Right ventricle myocardium superior (tissue), 1 donor: ENCODE data around the gene CR1. TPM values are rescaled to one million over a fixed set of nuclear protein-coding genes. Genes with fewer than 3 reads are reported as not detected.
A peak's percentile ranks its signal among the peaks of the same experiment; 100 is the strongest.
"Not testable (repeated sequence)": the region's sequence is repeated elsewhere in the genome, so short reads cannot be mapped to it uniquely, and the experiment has no call there.

Experiments used
- ATAC-seq: fragments of 200-7000 bp; cut with Tn5 transposase; one replicate; pipeline ENCODE4 v1.9.1; 2020; ENCODE audit warnings: mild to moderate bottlenecking; ENCODE audit not compliant: poor library complexity
- DNase-seq: peaks from one replicate; pipeline ENCODE4 v3.0.0-alpha.2; 2020
- intact Hi-C: fragments of 100-400 bp; cut with DNase I; formaldehyde crosslinking; loops from one replicate; pipeline ENCODE4 v1.11.2; 2022
- total RNA-seq: library from RNA; stranded (reverse); fragmentation: NEBNext Ultra II Directional; extraction: Animal tissue kit (Norgen Biotek cat#: 25700); gene quantifications from one replicate; pipeline ENCODE4 v1.2.1, GENCODE V29; 2021
- donor health status: DM: no; HTN: yes; CAD: no; lungs with severe emphysema.

CR1 gene
- total RNA-seq, 1 donor from 2014 or later: 2.4 TPM

DNA sequence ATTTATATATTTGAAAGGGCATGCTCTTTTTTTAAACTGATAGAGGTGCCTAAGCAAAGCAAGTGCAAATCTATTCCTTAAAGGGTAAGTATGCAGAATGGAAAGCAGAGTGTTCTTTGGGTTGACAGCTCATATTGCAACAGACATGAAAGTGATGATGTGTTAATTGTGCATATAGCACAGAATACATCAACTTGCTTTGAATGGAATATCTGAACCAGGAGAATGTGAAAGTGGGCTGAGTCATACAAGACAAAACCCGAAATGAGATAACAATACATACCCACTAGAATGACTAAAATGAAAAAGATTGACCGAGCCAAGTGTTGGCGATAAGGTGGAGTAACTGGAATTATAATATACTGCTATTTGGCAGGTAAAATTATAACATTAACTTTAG, 4.3 kb downstream of the CR1 start:
- ATAC-seq: no peak
- no peak for DNase-seq
- intact Hi-C loops: no loop called here

DNA sequence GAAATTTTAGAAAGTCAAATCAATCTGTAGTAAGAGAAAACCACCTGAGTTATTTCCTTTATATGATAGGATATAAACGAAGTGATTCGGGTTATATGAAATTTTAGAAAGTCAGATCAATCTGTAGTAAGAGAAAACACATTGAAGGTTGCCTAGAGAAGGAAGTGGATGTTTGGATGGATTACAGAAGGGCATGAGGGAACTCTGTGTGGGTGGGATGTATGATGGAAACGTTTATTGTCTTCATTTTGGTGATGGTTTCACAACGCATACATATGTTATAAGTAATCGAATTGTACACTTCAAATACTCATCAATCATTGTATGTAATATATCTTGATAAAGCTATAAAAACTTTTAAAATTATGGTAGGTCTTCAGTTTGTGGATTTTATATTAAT, 5.1 kb downstream of the CR1 start:
- DNase-seq (no peak), ATAC-seq (no peak)
- intact Hi-C loops: no loop called here

DNA sequence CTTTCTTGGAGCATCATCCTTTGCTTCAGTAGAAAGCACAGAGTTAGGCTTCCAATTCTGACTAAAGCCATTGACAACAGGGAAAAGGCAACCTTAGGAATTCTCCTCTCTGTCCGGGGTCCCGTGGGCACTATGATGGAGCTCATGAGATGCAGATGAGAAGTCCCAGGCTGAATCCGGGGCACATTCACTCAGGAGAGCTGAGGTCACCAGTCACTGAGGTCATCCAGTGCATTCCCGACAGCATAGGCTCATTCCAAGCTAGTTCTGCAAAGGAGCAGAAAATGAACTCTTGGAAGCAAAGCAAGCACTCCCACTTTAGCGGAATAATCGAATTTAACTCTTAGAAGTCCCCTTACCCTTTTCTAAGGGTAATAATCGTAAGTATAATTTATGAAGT, 6.8 kb downstream of the CR1 start:
- DNase-seq (no peak), ATAC-seq (no peak)
- intact Hi-C loops: no loop called here

DNA sequence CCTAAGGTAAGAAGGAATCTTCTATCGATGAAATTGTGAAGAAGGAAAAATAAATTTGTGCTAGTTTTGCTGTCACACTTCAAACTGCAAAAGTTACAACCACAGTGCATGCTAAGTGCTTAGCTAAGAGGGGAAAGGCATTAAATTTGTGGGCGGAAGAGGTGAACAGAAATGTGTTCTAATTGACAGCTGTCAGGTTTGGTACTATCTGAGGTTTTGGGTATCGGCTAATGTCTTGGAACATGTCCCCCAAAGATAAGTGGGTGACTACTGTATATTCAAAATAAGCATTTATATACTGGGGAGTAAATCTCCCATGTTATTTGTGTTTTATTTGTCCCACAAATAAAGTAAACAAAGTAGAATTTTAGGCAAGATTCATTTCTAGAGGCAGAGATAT, 8.0 kb downstream of the CR1 start:
- no peak for DNase-seq
- no peak for ATAC-seq
- intact Hi-C loops: no loop called here

DNA sequence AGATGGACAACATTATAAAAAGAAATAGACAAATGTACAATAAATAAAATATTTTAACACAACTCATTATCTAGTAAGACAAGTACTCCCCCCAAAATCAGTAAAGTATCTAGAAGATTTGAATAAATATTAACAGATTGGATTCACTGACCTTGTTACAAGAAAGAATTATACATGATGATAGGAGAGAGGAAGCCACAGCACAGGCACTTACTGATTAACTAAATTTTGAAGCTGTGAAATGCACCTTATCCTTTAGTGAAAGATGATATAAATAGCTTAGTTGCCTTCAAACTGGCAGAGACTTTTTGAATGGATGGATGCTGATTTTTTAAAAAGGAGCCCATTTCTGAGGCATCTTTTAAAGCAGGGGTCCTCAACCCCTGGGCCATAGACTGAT, 8.5 kb downstream of the CR1 start:
- DNase-seq (no peak), ATAC-seq (no peak)
- intact Hi-C loops: no loop called here

DNA sequence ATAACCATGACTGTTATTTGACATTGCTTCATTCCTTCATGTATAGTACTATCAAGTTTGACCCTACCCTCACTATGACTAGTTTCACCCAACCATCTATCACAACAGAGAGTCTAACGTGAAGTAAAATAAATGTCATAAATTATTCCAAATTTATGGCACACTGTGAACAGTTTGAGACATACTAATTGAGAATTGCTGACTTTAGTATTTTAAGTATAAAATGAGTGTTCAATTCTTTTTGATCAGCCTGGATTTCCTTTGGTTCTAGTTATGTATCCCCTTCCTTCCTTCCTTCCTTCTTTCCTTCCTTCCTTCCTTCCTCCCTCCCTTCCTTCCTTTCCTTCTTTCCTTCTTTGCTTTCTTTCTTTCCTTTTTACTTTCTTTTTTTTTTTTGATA, 14.5 kb downstream of the CR1 start:
- intact Hi-C loops: no loop called here
- ATAC-seq: no peak

DNA sequence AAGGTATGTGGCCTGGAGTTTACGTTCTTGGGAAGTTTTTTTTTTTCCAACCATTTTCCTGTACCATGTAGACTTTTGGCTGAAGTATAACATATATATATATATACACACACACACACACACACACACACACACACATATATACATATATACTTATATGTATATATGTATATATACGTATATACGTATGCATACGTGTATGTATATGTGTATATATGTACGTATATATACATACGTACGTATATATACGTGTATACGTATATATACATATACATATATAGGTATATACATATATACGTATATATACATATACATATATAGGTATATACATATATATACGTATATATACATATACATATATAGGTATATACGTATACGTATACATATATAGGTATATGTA, 18.9 kb downstream of the CR1 start:
- DNase-seq (no peak), ATAC-seq (no peak)
- intact Hi-C loops: no loop called here

More for the DNA sequence above, 14.5 kb downstream of the CR1 start:
- DNase-seq: no peak

DNA sequence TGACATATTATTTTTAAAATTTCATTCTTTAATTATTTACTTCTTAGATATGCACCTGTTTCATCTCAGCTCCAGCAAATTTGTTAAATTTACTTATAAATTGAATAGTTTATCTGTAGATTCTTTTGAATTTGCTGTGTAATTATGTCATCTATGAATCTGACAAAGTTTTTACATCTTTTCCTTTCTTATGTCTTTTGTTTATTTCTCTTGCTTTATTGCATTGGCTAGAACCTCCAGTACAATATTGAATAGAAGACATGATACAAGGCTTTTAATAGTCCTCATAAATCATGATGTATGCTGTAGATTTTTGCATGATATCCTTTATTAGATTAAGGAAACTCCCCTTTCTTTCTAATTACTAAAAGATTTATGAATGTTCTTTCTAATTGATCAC, 20.8 kb downstream of the CR1 start:
- intact Hi-C loops: no loop called here
- ATAC-seq: no peak
- no peak for DNase-seq

DNA sequence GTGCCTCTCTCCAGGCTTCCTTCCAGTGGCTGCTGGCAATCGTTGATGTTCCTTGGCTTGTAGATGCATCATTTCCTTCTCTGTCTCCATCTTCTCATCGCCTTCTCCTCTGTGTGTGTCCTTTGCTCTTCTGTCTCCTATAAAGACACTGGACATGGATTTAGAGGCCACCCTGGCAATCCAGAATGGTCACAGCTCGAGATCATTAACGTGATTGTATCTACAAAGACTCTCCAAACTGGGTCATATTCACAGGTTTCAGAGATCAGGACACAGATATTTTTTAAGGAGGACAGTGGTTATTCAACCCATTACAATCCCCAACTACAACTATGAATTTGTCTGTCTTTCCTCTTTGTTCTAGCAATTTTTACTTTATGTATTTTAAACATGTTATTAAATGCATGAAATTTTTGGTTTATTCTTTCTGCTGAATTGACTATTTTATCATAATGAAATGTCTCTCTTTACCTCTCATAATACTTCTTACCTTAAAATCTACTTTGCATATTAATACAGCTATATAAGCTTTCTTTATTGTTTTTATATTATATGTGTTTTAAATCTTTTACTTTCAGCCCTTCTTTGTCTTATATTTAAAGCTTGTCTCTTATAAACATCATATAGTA, 22.8 kb downstream of the CR1 start:
- no peak for DNase-seq
- intact Hi-C loops: no loop called here
- ATAC-seq: no peak

DNA sequence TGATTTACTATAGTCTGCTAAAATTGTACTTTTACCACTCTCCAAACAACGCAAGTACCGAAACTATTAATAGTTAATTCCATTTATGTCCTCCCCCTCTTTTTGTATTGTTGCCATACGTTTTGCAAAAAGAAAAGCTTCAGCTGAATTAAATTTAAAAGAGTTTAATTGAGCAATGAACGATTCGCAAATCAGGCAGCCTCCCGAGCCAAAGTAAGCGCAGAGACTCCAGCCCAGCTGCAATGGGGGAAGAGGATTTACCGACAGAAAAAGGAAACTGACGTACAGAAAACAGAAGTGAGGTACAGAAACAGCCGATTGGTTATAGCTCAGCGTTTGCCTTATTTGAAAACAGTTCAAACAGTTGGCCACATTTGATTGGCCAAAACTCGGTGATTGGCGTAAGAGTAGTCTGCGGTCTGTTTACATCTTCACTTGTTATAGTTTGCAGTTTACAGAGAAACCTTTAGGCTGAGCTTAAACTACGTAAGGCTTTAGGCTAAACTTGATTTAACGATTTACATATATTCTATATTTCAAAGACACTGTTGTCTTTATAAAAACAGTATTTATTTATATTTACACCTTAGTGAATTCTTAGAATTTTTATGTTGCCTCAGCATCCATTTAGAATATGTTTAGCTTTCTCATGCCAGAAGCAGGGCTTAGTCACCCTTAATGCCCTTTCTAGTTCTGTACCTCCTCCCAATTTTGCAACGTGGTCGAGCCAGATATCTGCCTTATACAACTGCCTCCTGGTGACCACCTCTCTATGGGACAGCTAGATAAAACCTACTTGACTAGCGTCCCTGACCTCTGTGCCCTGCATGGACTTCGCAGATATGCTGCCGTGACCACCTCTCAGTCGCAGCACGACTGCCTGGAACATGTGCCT, 23.8 kb downstream of the CR1 start:
- no peak for DNase-seq
- no peak for ATAC-seq
- intact Hi-C loops: no loop called here

DNA sequence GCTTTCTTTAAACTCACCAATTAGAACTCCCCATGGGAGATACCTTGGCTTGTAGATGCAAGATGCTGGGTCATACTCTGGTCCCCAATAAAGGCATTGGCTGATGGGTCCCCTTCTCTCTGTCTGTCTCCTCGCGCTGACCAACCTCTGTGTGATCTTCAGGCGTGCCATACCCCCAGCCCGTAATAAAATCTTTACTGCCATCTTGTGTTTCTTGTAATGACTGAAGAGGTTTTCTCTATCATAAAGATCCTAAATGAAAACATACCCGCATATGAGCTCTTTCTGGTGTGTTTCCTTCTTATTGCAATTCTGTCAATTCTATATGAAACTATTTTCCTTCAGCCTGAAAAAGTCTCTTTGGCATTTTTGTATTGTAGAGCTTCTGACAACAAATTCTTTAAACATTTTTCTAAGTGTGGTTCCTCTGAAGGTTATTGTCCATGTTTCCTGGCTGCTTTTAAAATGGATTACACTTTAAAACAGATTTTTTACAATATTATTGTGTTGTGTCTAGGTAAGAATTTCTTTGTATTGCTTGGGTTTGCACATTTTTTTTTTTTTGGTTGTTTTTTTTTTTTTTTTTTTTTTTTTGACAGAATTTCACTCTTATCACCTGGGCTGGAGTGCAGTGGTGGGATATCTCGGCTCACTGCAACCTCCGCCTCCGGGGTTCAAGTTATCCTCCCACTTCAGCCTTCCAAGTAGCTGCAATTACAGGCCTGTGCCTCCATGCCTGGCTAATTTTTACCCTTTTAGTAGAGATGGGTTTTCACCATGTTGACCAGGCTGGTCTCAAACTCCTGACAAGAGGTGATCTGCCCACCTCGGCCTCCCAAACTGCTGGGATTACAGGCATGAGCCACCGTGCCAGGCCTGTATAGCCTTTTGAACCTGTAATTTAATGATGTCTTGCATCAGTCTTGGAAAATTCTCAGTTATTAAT, 24.7 kb downstream of the CR1 start:
- intact Hi-C loops, ATAC-seq, DNase-seq: not testable (repeated sequence)

DNA sequence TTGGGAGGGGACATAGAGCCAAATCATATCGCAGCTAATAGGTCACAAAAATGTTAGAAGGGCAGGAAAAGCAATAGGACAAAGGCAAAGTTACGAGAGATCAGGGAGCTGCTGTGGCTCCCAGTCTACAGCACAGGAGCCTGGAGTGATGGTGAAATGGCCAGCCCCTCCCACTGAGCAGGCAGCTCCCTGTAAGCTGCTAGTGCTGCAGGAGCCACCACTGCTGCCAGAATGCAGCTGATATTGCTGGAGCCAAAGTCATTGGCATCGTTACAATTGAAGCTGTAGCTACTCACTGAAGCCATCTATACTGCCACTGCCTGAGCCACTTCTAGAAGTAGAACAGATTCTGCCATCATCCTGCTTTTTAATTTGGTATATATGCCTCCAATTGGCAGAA, 29.3 kb downstream of the CR1 start:
- DNase-seq, intact Hi-C loops: not testable (repeated sequence)
- peak; percentile 27 for ATAC-seq

DNA sequence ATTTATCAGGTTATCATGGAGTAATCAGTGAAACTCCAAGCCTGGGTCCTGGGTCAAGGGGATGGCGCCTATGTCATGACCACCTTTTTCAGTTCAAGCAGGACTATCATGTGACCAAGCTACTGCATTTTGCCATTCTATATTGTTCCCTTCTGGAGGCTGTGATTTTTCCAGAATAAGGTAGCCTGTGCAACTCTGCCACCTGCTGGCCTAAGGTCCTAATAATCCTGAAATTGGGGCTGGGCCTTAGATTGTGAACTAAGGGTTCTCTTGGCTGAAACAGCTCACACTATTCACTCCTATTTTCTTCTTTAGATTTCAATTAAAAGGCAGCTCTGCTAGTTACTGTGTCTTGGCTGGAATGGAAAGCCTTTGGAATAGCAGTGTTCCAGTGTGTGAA, 32.4 kb downstream of the CR1 start:
- intact Hi-C loops, ATAC-seq, DNase-seq: not testable (repeated sequence)

DNA sequence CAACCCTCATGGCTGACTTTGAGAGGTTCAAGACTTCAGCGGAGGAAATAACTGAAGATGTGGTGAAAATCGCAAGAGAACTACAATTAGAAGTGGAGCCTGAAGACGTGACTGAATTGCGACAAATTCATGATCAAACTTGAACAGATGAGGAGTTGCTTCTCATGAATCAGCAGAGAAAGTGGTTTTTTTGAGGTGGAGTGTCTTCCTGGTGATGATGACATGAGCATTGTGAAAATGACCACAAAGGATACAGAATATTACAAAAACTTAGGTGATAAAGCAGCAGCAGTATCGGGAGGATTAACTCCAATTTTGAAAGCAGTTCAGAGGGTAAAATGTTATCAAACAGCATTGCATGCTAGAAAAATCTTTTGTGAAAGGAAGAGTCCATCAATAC, 40.3 kb downstream of the CR1 start:
- intact Hi-C loops, ATAC-seq, DNase-seq: not testable (repeated sequence)

DNA sequence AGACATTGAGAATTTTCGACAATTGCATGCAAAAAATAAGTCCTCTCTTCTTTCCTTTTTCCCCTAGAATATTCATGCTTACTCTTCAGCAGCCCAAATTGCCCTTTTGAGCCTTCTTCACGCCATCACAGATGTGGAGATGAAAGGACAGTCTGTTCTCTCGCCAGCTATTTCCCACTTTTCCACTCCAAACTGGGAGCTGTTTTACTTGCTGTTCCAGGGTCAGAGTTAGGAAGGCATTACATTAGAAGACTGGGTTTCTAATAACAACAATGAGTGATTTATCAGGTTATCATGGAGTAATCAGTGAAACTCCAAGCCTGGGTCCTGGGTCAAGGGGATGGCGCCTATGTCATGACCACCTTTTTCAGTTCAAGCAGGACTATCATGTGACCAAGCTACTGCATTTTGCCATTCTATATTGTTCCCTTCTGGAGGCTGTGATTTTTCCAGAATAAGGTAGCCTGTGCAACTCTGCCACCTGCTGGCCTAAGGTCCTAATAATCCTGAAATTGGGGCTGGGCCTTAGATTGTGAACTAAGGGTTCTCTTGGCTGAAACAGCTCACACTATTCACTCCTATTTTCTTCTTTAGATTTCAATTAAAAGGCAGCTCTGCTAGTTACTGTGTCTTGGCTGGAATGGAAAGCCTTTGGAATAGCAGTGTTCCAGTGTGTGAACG, 50.9 kb downstream of the CR1 start:
- intact Hi-C loops, ATAC-seq, DNase-seq: not testable (repeated sequence)

DNA sequence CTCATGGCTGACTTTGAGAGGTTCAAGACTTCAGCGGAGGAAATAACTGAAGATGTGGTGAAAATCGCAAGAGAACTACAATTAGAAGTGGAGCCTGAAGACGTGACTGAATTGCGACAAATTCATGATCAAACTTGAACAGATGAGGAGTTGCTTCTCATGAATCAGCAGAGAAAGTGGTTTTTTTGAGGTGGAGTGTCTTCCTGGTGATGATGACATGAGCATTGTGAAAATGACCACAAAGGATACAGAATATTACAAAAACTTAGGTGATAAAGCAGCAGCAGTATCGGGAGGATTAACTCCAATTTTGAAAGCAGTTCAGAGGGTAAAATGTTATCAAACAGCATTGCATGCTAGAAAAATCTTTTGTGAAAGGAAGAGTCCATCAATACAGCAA, 58.9 kb downstream of the CR1 start:
- ATAC-seq, DNase-seq, intact Hi-C loops: not testable (repeated sequence)

DNA sequence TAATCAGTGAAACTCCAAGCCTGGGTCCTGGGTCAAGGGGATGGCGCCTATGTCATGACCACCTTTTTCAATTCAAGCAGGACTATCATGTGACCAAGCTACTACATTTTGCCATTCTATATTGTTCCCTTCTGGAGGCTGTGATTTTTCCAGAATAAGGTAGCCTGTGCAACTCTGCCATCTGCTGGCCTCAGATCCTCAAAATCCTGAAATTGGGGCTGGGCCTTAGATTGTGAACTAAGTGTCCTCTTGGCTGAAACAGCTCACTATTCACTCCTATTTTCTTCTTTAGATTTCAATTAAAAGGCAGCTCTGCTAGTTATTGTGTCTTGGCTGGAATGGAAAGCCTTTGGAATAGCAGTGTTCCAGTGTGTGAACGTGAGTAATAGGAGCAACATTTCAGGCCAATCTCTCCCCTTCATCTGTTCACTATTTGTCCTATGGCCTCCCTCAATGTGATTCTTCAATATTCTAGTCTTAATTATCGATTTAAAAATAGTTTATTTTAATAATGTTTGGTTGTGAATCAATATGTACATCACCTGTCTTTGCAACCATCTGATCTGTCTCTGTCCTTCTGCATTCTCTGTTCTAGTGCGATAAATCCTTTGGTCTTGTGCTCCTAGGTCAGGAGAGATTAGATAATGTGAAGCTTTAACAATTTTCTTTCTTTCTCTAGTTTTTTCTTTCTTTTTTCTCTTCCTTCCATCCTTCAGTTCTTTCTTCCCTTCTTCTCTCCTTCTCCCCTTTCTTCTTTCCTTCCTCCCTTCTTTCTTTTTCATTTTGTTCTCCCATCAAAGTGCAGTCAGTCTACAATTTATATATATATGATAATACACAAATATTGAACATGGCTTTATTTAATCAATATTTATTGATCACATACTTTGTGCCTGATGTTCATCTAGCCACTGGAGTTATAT, 69.8 kb downstream of the CR1 start:
- intact Hi-C loops: no loop called here
- ATAC-seq (no peak), DNase-seq (no peak)

DNA sequence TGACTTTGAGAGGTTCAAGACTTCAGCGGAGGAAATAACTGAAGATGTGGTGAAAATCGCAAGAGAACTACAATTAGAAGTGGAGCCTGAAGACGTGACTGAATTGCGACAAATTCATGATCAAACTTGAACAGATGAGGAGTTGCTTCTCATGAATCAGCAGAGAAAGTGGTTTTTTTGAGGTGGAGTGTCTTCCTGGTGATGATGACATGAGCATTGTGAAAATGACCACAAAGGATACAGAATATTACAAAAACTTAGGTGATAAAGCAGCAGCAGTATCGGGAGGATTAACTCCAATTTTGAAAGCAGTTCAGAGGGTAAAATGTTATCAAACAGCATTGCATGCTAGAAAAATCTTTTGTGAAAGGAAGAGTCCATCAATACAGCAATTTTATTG, 76.0 kb downstream of the CR1 start:
- DNase-seq, intact Hi-C loops, ATAC-seq: not testable (repeated sequence)
